Liver (tissue), 9 donors: ENCODE results near the gene SCML1. TPM values are rescaled to one million over a fixed set of nuclear protein-coding genes. Genes with fewer than 3 reads are reported as not detected.

Source experiments
- DNase-seq: peaks from one replicate; pipeline ENCODE4 v3.0.0-alpha.2; 2017; ENCODE audit warnings: low spot score
- H3K27ac ChIP-seq, 2 donors: one replicate each; pipeline ENCODE4 v1.7.0; 2013; ENCODE audit warnings: inconsistent platforms in 2 of 2, low read length in 2 of 2, control low read depth in 1 of 2, low read depth in 1 of 2, mild to moderate bottlenecking in 1 of 2
- H3K27me3 ChIP-seq, 4 donors: one replicate each; pipeline versions ENCODE4 v1.6.1 to v1.7.0; 2013; ENCODE audit warnings: low read length in 3 of 4, inconsistent platforms in 1 of 4, mild to moderate bottlenecking in 1 of 4, moderate library complexity in 1 of 4; ENCODE audit not compliant: control insufficient read depth in 4 of 4, insufficient read depth in 4 of 4
- H3K36me3 ChIP-seq, 4 donors: one replicate each; pipeline versions ENCODE4 v1.6.1 to v1.7.0; 2013; ENCODE audit warnings: low read length in 3 of 4, mild to moderate bottlenecking in 3 of 4, low read depth in 1 of 4, moderate library complexity in 1 of 4; ENCODE audit not compliant: control insufficient read depth in 4 of 4, insufficient read depth in 3 of 4
- H3K4me1 ChIP-seq, 4 donors: one replicate each; pipeline versions ENCODE4 v1.6.1 to v1.7.0; 2013; ENCODE audit warnings: low read length in 3 of 4, mild to moderate bottlenecking in 3 of 4, moderate library complexity in 1 of 4; ENCODE audit not compliant: control insufficient read depth in 4 of 4, insufficient read depth in 4 of 4
- H3K4me3 ChIP-seq, 3 donors: one replicate each; pipeline versions ENCODE4 v1.6.1 to v1.7.0; 2013; ENCODE audit warnings: low read length in 3 of 3, control low read depth in 1 of 3, low read depth in 1 of 3, mild to moderate bottlenecking in 1 of 3
- H3K9ac ChIP-seq, 2 donors: one replicate each; pipeline ENCODE4 v1.7.0; 2013; ENCODE audit warnings: low read length in 2 of 2, mild to moderate bottlenecking in 2 of 2, moderate library complexity in 2 of 2, control low read depth in 1 of 2, low read depth in 1 of 2
- H3K9me3 ChIP-seq, 4 donors: one replicate each; pipeline versions ENCODE4 v1.6.1 to v1.7.0; 2013; ENCODE audit warnings: low read length in 3 of 4; ENCODE audit not compliant: control insufficient read depth in 4 of 4
- CTCF ChIP-seq: fragments of 150-350 bp; IDR thresholded peaks from 2 replicates; pipeline ENCODE4 v1.5.1; 2017; ENCODE audit warnings: improper control_type of control experiment, low read depth, low read length; ENCODE audit not compliant: missing input control
- EGR1 ChIP-seq, 2 donors: IDR thresholded peaks; 2 replicates each; pipeline ENCODE4 v1.6.1; 2016 to 2018; ENCODE audit warnings: antibody characterized with exemption in 2 of 2, low read depth in 2 of 2
- FOXA1 ChIP-seq: IDR thresholded peaks from 2 replicates; pipeline ENCODE4 v1.6.1; 2016; ENCODE audit warnings: antibody characterized with exemption
- GABPA ChIP-seq, 2 donors: IDR thresholded peaks in 1 of 2; conservative IDR thresholded peaks in 1 of 2; 2 replicates each; pipeline ENCODE4 v1.6.1; 2016; ENCODE audit warnings: antibody characterized with exemption in 2 of 2, mild to moderate bottlenecking in 1 of 2, moderate library complexity in 1 of 2
- HNF4A ChIP-seq, 2 donors: conservative IDR thresholded peaks; 2 replicates each; pipeline ENCODE4 v1.6.1; 2016; ENCODE audit warnings: antibody characterized with exemption in 2 of 2, mild to moderate bottlenecking in 2 of 2
- HNF4G ChIP-seq: IDR thresholded peaks from 2 replicates; pipeline ENCODE4 v1.6.1; 2016; ENCODE audit warnings: antibody characterized with exemption
- JUND ChIP-seq, 2 donors: IDR thresholded peaks; 2 replicates each; pipeline ENCODE4 v1.6.1; 2016; ENCODE audit warnings: antibody characterized with exemption in 2 of 2
- NR2F2 ChIP-seq: IDR thresholded peaks from 2 replicates; pipeline ENCODE4 v1.6.1; 2016; ENCODE audit warnings: antibody characterized with exemption
- RAD21 ChIP-seq, 2 donors: IDR thresholded peaks; 2 replicates each; pipeline ENCODE4 v1.6.1; 2016; ENCODE audit warnings: antibody characterized with exemption in 2 of 2, mild to moderate bottlenecking in 2 of 2
- RXRA ChIP-seq, 2 donors: IDR thresholded peaks; 2 replicates each; pipeline ENCODE4 v1.6.1; 2017 to 2018; ENCODE audit warnings: antibody characterized with exemption in 2 of 2, mild to moderate bottlenecking in 1 of 2
- SP1 ChIP-seq: IDR thresholded peaks from 2 replicates; pipeline ENCODE4 v1.6.1; 2018; ENCODE audit warnings: antibody characterized with exemption, mild to moderate bottlenecking
- YY1 ChIP-seq: IDR thresholded peaks from 2 replicates; pipeline ENCODE4 v1.6.1; 2016; ENCODE audit warnings: antibody characterized with exemption, mild to moderate bottlenecking
- ZBTB33 ChIP-seq: IDR thresholded peaks from 2 replicates; pipeline ENCODE4 v1.6.1; 2016; ENCODE audit warnings: antibody characterized with exemption
- WGBS: extraction: QIAGEN DNeasy Blood & Tissue Kit; methylation state at CpG from one replicate; pipeline ENCODE4 v1.1.7; 2013; 5-methylcytosine and 5-hydroxymethylcytosine counted together
- polyA plus RNA-seq, 2 donors: library from polyadenylated mRNA; stranded (reverse) in 1 of 2; unstranded in 1 of 2; fragments of 200-250 nt in 1 of 2; fragments of >200 nt in 1 of 2; fragmentation: Nextera tagmentation in 1 of 2; extraction: Ambion mirVana in 1 of 2; gene quantifications; one replicate each; pipeline versions ENCODE4 v1.2.1 to v1.2.3, GENCODE V29; 2013 to 2015
- total RNA-seq, 2 donors: library from RNA; depleted of rRNA; stranded (reverse); fragments of >200 nt; gene quantifications; one replicate each; pipeline ENCODE4 v1.2.3, GENCODE V29; 2014
- TF ChIP-seq, protein P1 (sequence below): IDR thresholded peaks from 2 replicates; pipeline ENCODE4 v1.6.1; 2016; ENCODE audit warnings: antibody characterized with exemption
- TF ChIP-seq, protein P2 (sequence below): IDR thresholded peaks from 2 replicates; pipeline ENCODE4 v1.6.1; 2016; ENCODE audit warnings: antibody characterized with exemption, mild to moderate bottlenecking
- TF ChIP-seq, protein P3 (sequence below): IDR thresholded peaks from 2 replicates; pipeline ENCODE4 v1.6.1; 2016; ENCODE audit warnings: antibody characterized with exemption
- donor health status: healthy.
- donor health status: healthy.
- donor health status: healthy.
- donor health status: healthy.
- donor health status: healthy.

The SCML1 gene
- total and polyA plus RNA-seq, 4 donors: 7.9 to 17.9 (median 14.9) TPM

GRCh38 chrX:17758382-17758781 lies 21.1 kb downstream of the SCML1 start:
- H3K9ac ChIP-seq: no peak overlapping the region
- TF ChIP-seq, protein P1, sequence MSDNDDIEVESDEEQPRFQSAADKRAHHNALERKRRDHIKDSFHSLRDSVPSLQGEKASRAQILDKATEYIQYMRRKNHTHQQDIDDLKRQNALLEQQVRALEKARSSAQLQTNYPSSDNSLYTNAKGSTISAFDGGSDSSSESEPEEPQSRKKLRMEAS: no peak
- TF ChIP-seq, protein P2, sequence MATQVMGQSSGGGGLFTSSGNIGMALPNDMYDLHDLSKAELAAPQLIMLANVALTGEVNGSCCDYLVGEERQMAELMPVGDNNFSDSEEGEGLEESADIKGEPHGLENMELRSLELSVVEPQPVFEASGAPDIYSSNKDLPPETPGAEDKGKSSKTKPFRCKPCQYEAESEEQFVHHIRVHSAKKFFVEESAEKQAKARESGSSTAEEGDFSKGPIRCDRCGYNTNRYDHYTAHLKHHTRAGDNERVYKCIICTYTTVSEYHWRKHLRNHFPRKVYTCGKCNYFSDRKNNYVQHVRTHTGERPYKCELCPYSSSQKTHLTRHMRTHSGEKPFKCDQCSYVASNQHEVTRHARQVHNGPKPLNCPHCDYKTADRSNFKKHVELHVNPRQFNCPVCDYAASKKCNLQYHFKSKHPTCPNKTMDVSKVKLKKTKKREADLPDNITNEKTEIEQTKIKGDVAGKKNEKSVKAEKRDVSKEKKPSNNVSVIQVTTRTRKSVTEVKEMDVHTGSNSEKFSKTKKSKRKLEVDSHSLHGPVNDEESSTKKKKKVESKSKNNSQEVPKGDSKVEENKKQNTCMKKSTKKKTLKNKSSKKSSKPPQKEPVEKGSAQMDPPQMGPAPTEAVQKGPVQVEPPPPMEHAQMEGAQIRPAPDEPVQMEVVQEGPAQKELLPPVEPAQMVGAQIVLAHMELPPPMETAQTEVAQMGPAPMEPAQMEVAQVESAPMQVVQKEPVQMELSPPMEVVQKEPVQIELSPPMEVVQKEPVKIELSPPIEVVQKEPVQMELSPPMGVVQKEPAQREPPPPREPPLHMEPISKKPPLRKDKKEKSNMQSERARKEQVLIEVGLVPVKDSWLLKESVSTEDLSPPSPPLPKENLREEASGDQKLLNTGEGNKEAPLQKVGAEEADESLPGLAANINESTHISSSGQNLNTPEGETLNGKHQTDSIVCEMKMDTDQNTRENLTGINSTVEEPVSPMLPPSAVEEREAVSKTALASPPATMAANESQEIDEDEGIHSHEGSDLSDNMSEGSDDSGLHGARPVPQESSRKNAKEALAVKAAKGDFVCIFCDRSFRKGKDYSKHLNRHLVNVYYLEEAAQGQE: no peak
- TF ChIP-seq RXRA (IDR thresholded peaks at IDR 0.05) (no peak), HNF4A (conservative IDR thresholded peaks at IDR 0.05) (no peak), CTCF (no peak), FOXA1 (no peak), RAD21 (IDR thresholded peaks at IDR 0.05) (no peak), JUND (IDR thresholded peaks at IDR 0.05) (no peak), HNF4G (no peak), GABPA (IDR thresholded peaks at IDR 0.05 in 1 of 2, conservative IDR thresholded peaks at IDR 0.05 in 1 of 2) (no peak), YY1 (no peak)
- TF ChIP-seq, protein P3, sequence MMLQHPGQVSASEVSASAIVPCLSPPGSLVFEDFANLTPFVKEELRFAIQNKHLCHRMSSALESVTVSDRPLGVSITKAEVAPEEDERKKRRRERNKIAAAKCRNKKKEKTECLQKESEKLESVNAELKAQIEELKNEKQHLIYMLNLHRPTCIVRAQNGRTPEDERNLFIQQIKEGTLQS: no peak
- no peak for DNase-seq
- no peaks in the 10 kb centered on the region for H3K4me1 ChIP-seq
- no peaks in the 10 kb centered on the region for H3K36me3 ChIP-seq
- no peaks in the 10 kb centered on the region for H3K27me3 ChIP-seq
- H3K4me3 ChIP-seq: no peak overlapping the region
- WGBS: 89% methylated on average over 2 of the region's 2 CpGs
- H3K9me3 ChIP-seq: no peaks in the 10 kb centered on the region
- H3K27ac ChIP-seq: no peak overlapping the region

- H3K36me3 ChIP-seq: no peaks in the 10 kb centered on the region
- no peaks in the 10 kb centered on the region for H3K4me1 ChIP-seq
- no peak overlapping the region for H3K4me3 ChIP-seq
- 80% methylated on average over 1 of the region's 1 CpG for WGBS
- no peak overlapping the region for H3K9ac ChIP-seq
- no peak for DNase-seq
- H3K27me3 ChIP-seq: no peaks in the 10 kb centered on the region
- no peak overlapping the region for H3K27ac ChIP-seq
- no peaks in the 10 kb centered on the region for H3K9me3 ChIP-seq
- no peak for TF ChIP-seq NR2F2
- no peak for TF ChIP-seq ZBTB33
- no peak for TF ChIP-seq HNF4G
- TF ChIP-seq YY1: no peak
- no peak for TF ChIP-seq HNF4A (conservative IDR thresholded peaks at IDR 0.05)
- TF ChIP-seq, protein P2: no peak
- TF ChIP-seq SP1: no peak
- no peak for TF ChIP-seq FOXA1
- no peak for TF ChIP-seq EGR1 (IDR thresholded peaks at IDR 0.05; ENCODE audit: low read depth in 2 of 2)
- TF ChIP-seq JUND (IDR thresholded peaks at IDR 0.05): no peak
- no peak for TF ChIP-seq CTCF
- TF ChIP-seq, protein P3: no peak
- no peak for TF ChIP-seq GABPA (IDR thresholded peaks at IDR 0.05 in 1 of 2, conservative IDR thresholded peaks at IDR 0.05 in 1 of 2)
- TF ChIP-seq, protein P1: no peak
- TF ChIP-seq RXRA (IDR thresholded peaks at IDR 0.05): no peak
- TF ChIP-seq RAD21 (IDR thresholded peaks at IDR 0.05): no peak
Measured at GRCh38 chrX:17759990-17760389, 22.7 kb downstream of the SCML1 start.
